Retinal pigment epithelial cell (primary cell): ENCODE data around the gene SLBP.

Source experiments
- DNase-seq: peaks from one replicate; pipeline ENCODE4 v3.0.0-alpha.2; 2010; ENCODE audit warnings: low read depth
- H3K4me3 ChIP-seq: 2 replicates; pipeline ENCODE4 v1.5.1; 2011; ENCODE audit warnings: mild to moderate bottlenecking, low read length, control low read depth, moderate library complexity
- TF ChIP-seq, protein P1 (sequence below): conservative IDR thresholded peaks from 2 replicates; pipeline ENCODE4 v1.5.1; 2011; ENCODE audit warnings: low read depth, low read length, control low read depth, inconsistent platforms

Gene SLBP

DNA sequence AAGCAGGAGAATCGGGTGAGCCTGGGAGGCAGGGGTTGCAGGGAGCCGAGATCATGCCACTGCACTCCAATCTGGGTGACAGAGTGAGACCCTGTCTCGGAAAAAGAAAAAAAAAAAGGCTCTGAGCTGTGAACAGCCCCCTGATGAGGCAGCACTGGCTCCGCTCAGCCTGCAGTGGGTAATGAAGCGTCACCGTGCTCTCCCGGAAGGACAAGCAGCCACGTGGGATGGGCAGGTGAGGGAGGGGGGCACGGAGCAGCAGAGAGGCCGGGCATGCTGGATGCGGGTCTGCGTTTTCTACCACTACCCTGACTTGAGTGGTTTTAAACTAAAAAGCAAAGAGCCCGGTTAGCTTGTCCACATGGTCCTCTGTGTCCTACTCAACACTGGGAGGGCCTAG is 24.7 kb upstream of the SLBP start:
- TF ChIP-seq, protein P1, sequence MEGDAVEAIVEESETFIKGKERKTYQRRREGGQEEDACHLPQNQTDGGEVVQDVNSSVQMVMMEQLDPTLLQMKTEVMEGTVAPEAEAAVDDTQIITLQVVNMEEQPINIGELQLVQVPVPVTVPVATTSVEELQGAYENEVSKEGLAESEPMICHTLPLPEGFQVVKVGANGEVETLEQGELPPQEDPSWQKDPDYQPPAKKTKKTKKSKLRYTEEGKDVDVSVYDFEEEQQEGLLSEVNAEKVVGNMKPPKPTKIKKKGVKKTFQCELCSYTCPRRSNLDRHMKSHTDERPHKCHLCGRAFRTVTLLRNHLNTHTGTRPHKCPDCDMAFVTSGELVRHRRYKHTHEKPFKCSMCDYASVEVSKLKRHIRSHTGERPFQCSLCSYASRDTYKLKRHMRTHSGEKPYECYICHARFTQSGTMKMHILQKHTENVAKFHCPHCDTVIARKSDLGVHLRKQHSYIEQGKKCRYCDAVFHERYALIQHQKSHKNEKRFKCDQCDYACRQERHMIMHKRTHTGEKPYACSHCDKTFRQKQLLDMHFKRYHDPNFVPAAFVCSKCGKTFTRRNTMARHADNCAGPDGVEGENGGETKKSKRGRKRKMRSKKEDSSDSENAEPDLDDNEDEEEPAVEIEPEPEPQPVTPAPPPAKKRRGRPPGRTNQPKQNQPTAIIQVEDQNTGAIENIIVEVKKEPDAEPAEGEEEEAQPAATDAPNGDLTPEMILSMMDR: no peak
- no peak for DNase-seq
- no peak overlapping the region for H3K4me3 ChIP-seq

DNA sequence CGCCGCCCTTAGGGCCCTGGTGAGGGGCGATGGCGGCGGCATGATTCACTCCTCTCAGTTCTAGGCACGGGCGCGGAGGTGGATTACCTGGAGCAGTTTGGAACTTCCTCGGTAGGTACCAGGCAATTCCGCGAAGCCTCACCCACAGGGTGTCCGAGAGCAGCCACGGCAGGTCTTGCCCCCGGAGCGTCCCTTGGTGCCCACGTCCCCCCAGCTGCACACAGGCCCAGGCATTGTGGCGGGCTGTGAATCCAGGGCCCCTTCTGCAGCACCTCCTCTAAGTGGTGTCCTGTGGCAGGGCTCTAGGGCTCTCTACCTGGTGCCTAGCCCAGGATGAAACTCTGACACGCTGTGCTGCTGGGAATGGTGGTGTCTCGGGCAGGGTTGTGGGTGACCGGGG is 23.1 kb upstream of the SLBP start:
- TF ChIP-seq, protein P1: no peak
- no peak overlapping the region for H3K4me3 ChIP-seq
- DNase-seq: no peak

DNA sequence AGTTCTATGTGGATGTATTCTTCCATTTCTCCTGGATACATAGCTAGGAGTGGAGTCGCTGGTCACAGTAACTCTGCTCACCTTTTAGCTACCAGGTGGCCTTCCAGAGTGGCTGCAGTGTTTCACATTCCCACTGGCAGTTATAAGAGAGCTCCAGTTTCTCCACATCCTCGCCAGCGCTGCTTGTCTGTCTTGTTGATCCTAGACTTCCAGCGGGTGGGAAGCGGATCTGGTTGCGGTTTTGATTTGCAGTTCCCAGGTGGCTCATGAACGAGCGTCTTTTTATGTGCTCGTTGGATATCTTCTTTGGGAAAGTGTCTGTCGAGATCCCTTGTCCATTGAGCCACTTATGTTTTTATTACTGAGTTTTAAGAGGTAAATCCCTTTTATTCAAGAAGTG is 20.8 kb upstream of the SLBP start:
- H3K4me3 ChIP-seq: no peak overlapping the region
- DNase-seq: no peak
- TF ChIP-seq, protein P1: no peak

DNA sequence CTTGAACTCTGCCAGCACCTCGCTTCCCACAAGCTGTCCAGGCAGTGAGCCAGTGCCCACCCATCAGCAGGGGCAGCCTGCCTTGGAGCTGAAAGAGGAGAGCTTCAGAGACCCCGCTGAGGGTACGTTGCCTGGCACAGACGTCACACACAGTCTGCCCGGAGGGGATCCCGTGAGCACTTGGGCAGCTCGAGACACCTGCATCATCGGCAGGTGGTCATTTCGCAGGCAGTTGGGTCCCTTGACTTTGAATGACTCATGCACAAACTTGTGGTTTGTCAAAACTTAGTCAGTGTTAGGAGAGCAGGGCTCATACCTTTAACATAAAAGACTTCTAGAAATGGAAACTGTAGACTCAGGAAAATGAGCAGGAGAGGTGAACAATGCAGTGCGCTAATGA is 19.1 kb upstream of the SLBP start:
- peak; percentile 70 for DNase-seq
- TF ChIP-seq, protein P1: no peak

DNA sequence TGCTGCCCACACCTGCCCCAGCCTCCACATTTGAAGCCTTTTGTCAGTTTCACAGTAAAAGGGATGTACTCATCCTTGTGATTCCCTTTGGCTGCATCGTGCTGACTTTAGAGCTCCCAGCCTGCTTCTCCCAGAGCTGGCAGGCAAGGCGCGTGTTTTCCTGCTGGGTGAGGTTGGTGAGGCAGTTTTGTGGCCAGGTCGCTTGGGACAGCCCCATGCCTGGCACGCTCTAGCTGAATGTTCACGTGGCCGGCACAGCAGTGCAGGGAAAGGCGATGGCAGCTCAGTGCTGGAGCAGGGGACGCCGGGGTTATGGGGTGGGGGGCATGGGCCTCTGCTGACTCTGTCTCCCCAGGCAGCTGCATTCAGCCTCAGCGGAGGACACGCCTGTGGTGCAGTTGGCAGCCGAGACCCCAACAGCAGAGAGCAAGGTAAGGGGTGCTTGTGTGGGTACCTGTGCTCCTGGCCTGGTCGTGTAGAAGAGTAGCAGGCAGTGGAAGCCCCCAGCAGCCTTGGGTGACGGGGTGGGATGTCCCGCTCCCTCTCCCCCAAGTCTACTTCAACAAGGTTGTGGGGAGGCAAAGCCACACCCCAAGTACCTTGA is 18.5 kb upstream of the SLBP start:
- DNase-seq: no peak
- TF ChIP-seq, protein P1: no peak
- no peak overlapping the region for H3K4me3 ChIP-seq

More for the DNA sequence above, 19.1 kb upstream of the SLBP start:
- H3K4me3 ChIP-seq: no peak overlapping the region

DNA sequence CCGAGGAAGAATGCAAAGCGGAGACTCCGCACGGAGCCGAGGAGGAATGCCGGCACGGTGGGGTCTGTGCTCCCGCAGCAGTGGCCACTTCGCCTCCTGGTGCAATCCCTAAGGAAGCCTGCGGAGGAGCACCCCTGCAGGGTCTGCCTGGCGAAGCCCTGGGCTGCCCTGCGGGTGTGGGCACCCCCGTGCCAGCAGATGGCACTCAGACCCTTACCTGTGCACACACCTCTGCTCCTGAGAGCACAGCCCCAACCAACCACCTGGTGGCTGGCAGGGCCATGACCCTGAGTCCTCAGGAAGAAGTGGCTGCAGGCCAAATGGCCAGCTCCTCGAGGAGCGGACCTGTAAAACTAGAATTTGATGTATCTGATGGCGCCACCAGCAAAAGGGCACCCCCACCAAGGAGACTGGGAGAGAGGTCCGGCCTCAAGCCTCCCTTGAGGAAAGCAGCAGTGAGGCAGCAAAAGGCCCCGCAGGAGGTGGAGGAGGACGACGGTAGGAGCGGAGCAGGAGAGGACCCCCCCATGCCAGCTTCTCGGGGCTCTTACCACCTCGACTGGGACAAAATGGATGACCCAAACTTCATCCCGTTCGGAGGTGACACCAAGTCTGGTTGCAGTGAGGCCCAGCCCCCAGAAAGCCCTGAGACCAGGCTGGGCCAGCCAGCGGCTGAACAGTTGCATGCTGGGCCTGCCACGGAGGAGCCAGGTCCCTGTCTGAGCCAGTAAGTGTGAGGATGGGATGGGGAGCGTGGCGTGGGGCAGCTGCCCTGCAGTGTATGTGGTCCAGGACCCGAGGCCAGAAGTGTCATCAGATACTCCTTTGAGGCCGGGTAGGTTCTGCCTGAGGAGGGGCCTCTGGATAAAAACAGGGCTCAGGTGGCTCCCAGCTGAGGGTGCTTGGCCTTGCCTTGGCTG is 16.2 kb upstream of the SLBP start:
- no peak overlapping the region for H3K4me3 ChIP-seq
- DNase-seq: no peak
- TF ChIP-seq, protein P1: peak; percentile 29
